Lower lobe of right lung (tissue), 2 donors: ENCODE results near the gene PARVB. TPM values are rescaled to one million over a fixed set of nuclear protein-coding genes. Genes with fewer than 3 reads are reported as not detected.

Source experiments
- ATAC-seq, 2 donors: fragments of 200-7000 bp; cut with Tn5 transposase; one replicate each; pipeline ENCODE4 v1.9.1; 2020 to 2022; ENCODE audit warnings: mild to moderate bottlenecking in 2 of 2, moderate library complexity in 2 of 2
- DNase-seq: peaks from one replicate; pipeline ENCODE4 v3.0.0-alpha.2; 2020
- H3K27ac ChIP-seq: fragments of 200-600 bp; one replicate; pipeline ENCODE4 v1.8.0; 2022
- H3K27me3 ChIP-seq: fragments of 200-600 bp; one replicate; pipeline ENCODE4 v1.8.0; 2022; ENCODE audit warnings: low read depth
- H3K36me3 ChIP-seq: fragments of 200-600 bp; one replicate; pipeline ENCODE4 v1.8.0; 2022; ENCODE audit warnings: mild to moderate bottlenecking
- H3K4me1 ChIP-seq: fragments of 200-600 bp; one replicate; pipeline ENCODE4 v1.8.0; 2022
- H3K4me3 ChIP-seq: fragments of 200-600 bp; one replicate; pipeline ENCODE4 v1.8.0; 2022; ENCODE audit warnings: mild to moderate bottlenecking
- H3K9me3 ChIP-seq: fragments of 200-600 bp; one replicate; pipeline ENCODE4 v1.8.0; 2022
- CTCF ChIP-seq: fragments of 200-600 bp; IDR thresholded peaks from one replicate; pipeline ENCODE4 v1.8.0; 2022; ENCODE audit warnings: antibody characterized with exemption, mild to moderate bottlenecking
- intact Hi-C: fragments of 100-400 bp; cut with DNase I; formaldehyde crosslinking; loops from one replicate; pipeline ENCODE4 v1.11.0; 2022
- total RNA-seq: library from RNA; stranded (reverse); fragmentation: NEBNext Ultra II Directional; extraction: Animal tissue kit (Norgen Biotek cat#: 25700); gene quantifications from one replicate; pipeline ENCODE4 v1.2.1, GENCODE V29; 2021
- donor health status: DM: no; HTN: yes; CAD: no; lungs with severe emphysema.

PARVB gene
- total RNA-seq, 1 donor from 2014 or later = 44.7 TPM

- H3K27ac ChIP-seq = no peak overlapping the region
- no peak overlapping the region for H3K4me3 ChIP-seq
- no peak for DNase-seq
- no peaks in the 10 kb centered on the region for H3K27me3 ChIP-seq
- intact Hi-C loops = no loop called here
- TF ChIP-seq CTCF = no peak
- H3K36me3 ChIP-seq = peaks cover 31% of the 10 kb centered on the region
- H3K4me1 ChIP-seq = peaks cover 18% of the 10 kb centered on the region
- H3K9me3 ChIP-seq = peaks cover 7% of the 10 kb centered on the region
- no peak for ATAC-seq
These were observed 106.1 kb downstream of the PARVB start for GRCh38 chr22:44130076-44130711.

- intact Hi-C loops = no loop called here
These were observed 107.3 kb downstream of the PARVB start for GRCh38 chr22:44131412-44131811.

GRCh38 chr22:44131989-44132685 is 108.0 kb downstream of the PARVB start:
- intact Hi-C loops = no loop called here
- peaks cover 15% of the 10 kb centered on the region for H3K4me1 ChIP-seq
- H3K27ac ChIP-seq = no peak overlapping the region
- H3K36me3 ChIP-seq = peaks cover 46% of the 10 kb centered on the region
- no peak for DNase-seq
- no peak overlapping the region for H3K4me3 ChIP-seq
- no peak for TF ChIP-seq CTCF
- H3K27me3 ChIP-seq = no peaks in the 10 kb centered on the region
- peaks cover 8% of the 10 kb centered on the region for H3K9me3 ChIP-seq
- no peak for ATAC-seq

More at GRCh38 chr22:44131412-44131811, 107.3 kb downstream of the PARVB start:
- H3K27me3 ChIP-seq = no peaks in the 10 kb centered on the region
- H3K4me3 ChIP-seq = no peak overlapping the region
- peaks cover 38% of the 10 kb centered on the region for H3K36me3 ChIP-seq
- DNase-seq (no peak), ATAC-seq (no peak)
- H3K9me3 ChIP-seq = peaks cover 7% of the 10 kb centered on the region
- no peak overlapping the region for H3K27ac ChIP-seq
- TF ChIP-seq CTCF = no peak
- peaks cover 18% of the 10 kb centered on the region for H3K4me1 ChIP-seq

GRCh38 chr22:44132724-44133123 is 108.6 kb downstream of the PARVB start:
- no peaks in the 10 kb centered on the region for H3K27me3 ChIP-seq
- no peak for TF ChIP-seq CTCF
- peaks cover 52% of the 10 kb centered on the region for H3K36me3 ChIP-seq
- ATAC-seq = no peak
- no peak for DNase-seq
- no peak overlapping the region for H3K4me3 ChIP-seq
- peaks cover 14% of the 10 kb centered on the region for H3K9me3 ChIP-seq
- no peak overlapping the region for H3K27ac ChIP-seq
- intact Hi-C loops = no loop called here
- peaks cover 9% of the 10 kb centered on the region for H3K4me1 ChIP-seq

- Histone ChIP-seq H3K4me3 (no peak overlapping the region), H3K4me1 (peaks cover 5% of the 10 kb centered on the region), H3K9me3 (peaks cover 18% of the 10 kb centered on the region), H3K27ac (no peak overlapping the region), H3K36me3 (peaks cover 56% of the 10 kb centered on the region), H3K27me3 (no peaks in the 10 kb centered on the region)
- no peak for DNase-seq
- intact Hi-C loops = no loop called here
- no peak for TF ChIP-seq CTCF
- no peak for ATAC-seq
These were observed 109.1 kb downstream of the PARVB start for GRCh38 chr22:44133161-44133560.
